Erythroblast (primary cell): ENCODE data around the gene PCNX4.

Source experiments
- GATA1 ChIP-seq: IDR thresholded peaks from 2 replicates; pipeline ENCODE4 v1.6.1; 2011; ENCODE audit warnings: low read depth, mild to moderate bottlenecking, control low read depth, low read length, moderate library complexity
- POLR2A ChIP-seq: IDR thresholded peaks from 2 replicates; pipeline ENCODE4 v1.6.1; 2011; ENCODE audit warnings: mild to moderate bottlenecking, low read length

DNA sequence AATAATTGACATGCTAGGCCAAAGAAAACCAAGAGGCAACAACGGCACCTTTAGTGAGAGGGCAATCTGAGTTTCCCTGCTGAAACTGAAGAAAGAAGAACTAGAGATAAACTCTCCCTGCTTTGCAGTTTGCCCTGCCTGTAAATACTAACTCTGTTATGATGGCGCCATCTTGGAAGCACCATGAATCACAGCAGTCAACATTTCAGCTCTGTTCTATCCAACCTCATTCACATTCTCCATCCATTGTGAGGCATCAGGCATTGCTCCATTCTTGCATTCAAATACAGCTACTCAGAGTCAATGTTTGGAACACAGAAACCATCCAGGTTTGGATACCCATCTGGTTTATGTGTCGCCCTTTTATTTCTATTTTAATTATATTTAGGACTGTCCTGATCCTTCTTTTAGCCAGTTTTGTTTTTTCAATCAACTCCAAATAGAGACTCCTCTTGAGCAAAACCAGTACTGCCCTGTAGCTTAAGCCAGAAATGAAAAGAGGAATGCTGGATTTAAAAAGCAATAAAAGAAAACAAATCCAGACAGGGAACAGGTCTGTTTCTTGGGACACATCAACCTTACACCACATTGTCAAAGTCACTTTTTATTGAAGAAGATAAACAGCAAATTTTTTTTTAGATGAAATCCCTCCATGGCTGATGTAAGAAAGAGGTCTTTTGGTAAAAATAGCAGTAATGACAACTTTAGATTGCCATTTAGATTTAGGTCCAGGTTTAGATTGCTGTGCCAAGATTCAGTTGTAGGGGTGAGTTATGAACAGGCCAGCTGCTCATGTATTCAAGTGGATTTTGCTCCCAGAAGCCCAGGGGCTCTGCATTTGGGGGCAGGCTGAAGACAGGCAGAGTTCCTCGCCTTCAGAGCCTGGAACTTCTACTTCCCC is 124.0 kb downstream of the PCNX4 start:
- TF ChIP-seq POLR2A (no peak), GATA1 (no peak)
